Measurements from ENCODE around the gene COL4A6.
A peak's percentile ranks its signal among the peaks of the same experiment; 100 is the strongest.

The COL4A6 gene

DNA sequence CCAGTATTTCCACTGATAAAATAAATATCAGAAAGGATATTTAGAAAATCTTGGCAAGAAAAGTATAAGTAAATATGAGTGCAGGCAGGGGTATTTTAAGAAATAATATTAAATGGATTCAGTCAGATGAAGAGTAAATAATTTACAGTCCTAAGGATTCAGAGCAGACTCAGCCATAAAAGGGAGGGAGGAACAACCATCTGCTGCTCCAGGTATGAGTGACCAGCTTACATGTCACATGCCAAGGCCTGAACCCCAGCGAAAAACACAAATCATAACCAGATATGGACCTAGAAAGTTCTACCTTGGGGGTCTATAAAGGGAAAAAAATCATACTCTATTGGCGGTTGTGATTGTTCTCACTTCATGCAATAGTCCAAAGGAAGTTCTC, 166.8 kb downstream of the COL4A6 start:
- Histone ChIP-seq H3K36me3 (ENCODE audit: control insufficient read depth in 1 of 2, insufficient read depth in 2 of 2, low read depth in 1 of 2, low read length in 2 of 2) (no peaks in the 10 kb centered on the region), H3K18ac (ENCODE audit: low read depth in 1 of 2, low read length in 2 of 2) (peak overlapping the region in 1 of 2 experiments; percentile 24), H4K8ac (ENCODE audit: low read length) (no peak overlapping the region), H3K14ac (ENCODE audit: low read length in 2 of 2) (no peak overlapping the region), H2BK120ac (ENCODE audit: low read depth, low read length) (no peak overlapping the region), H3K9me3 (ENCODE audit: control insufficient read depth, low read length) (peaks cover 2% of the 10 kb centered on the region), H2AK5ac (ENCODE audit: low read length, severe bottlenecking) (no peak overlapping the region), H3K23ac (ENCODE audit: low read length in 2 of 2) (no peak overlapping the region), H3K27me3 (ENCODE audit: control insufficient read depth in 1 of 2, insufficient read depth in 1 of 2, low read length in 2 of 2) (peaks cover 0 to 29% of the 10 kb centered on the region in 2 experiments), H3K27ac (ENCODE audit: low read length, poor library complexity, severe bottlenecking) (peak overlapping the region; percentile 72), H3K4me1 (ENCODE audit: control insufficient read depth, insufficient read depth, low read depth, low read length) (peaks cover 2% of the 10 kb centered on the region), H3K4me3 (ENCODE audit: insufficient read depth in 1 of 2, low read depth in 1 of 2, low read length in 2 of 2) (no peak overlapping the region), H2BK12ac (ENCODE audit: low read length in 2 of 2) (no peak overlapping the region), H3K79me1 (replicated peaks; ENCODE audit: low read length, poor library complexity, severe bottlenecking) (no peaks in the 10 kb centered on the region), H3K4ac (ENCODE audit: low read depth in 1 of 2, low read length in 2 of 2) (no peak overlapping the region), H2BK15ac (ENCODE audit: low read depth, poor library complexity, severe bottlenecking) (no peak overlapping the region), H3K4me2 (ENCODE audit: low read length, poor library complexity, severe bottlenecking) (no peak overlapping the region), H2BK5ac (ENCODE audit: low read depth, low read length, poor library complexity, severe bottlenecking) (peak overlapping the region; percentile 57), H4K91ac (ENCODE audit: low read length) (no peak overlapping the region), H3K9ac (ENCODE audit: low read length) (no peak overlapping the region), H2AFZ (ENCODE audit: low read depth, low read length) (no peak overlapping the region)
- DNase-seq: no peak
- WGBS: no CpG with 5 or more reads among the region's 2 CpGs

GRCh38 chrX:108270739-108271396, 167.4 kb downstream of the COL4A6 start:
- no peak overlapping the region for H2BK15ac ChIP-seq (ENCODE audit: low read depth, poor library complexity, severe bottlenecking)
- no peak overlapping the region for H3K23ac ChIP-seq (ENCODE audit: low read length in 2 of 2)
- peak; percentile 83 for DNase-seq
- H2BK12ac ChIP-seq (ENCODE audit: low read length in 2 of 2): no peak overlapping the region
- no peak overlapping the region for H4K91ac ChIP-seq (ENCODE audit: low read length)
- H3K9me3 ChIP-seq (ENCODE audit: control insufficient read depth, low read length): peaks cover 2% of the 10 kb centered on the region
- no peak overlapping the region for H4K8ac ChIP-seq (ENCODE audit: low read length)
- H3K4me3 ChIP-seq (ENCODE audit: insufficient read depth in 1 of 2, low read depth in 1 of 2, low read length in 2 of 2): no peak overlapping the region
- H2AK5ac ChIP-seq (ENCODE audit: low read length, severe bottlenecking): no peak overlapping the region
- no peak overlapping the region for H2AFZ ChIP-seq (ENCODE audit: low read depth, low read length)
- H3K27ac ChIP-seq (ENCODE audit: low read length, poor library complexity, severe bottlenecking): peak overlapping the region; percentile 72
- no peak overlapping the region for H3K4ac ChIP-seq (ENCODE audit: low read depth in 1 of 2, low read length in 2 of 2)
- H3K79me1 ChIP-seq (replicated peaks; ENCODE audit: low read length, poor library complexity, severe bottlenecking): no peaks in the 10 kb centered on the region
- H3K4me1 ChIP-seq (ENCODE audit: control insufficient read depth, insufficient read depth, low read depth, low read length): peaks cover 2% of the 10 kb centered on the region
- no peak overlapping the region for H3K9ac ChIP-seq (ENCODE audit: low read length)
- H3K18ac ChIP-seq (ENCODE audit: low read depth in 1 of 2, low read length in 2 of 2): no peak overlapping the region
- H3K4me2 ChIP-seq (ENCODE audit: low read length, poor library complexity, severe bottlenecking): no peak overlapping the region
- WGBS: 0% methylated on average over 2 of the region's 6 CpGs
- H2BK5ac ChIP-seq (ENCODE audit: low read depth, low read length, poor library complexity, severe bottlenecking): no peak overlapping the region
- no peaks in the 10 kb centered on the region for H3K36me3 ChIP-seq (ENCODE audit: control insufficient read depth in 1 of 2, insufficient read depth in 2 of 2, low read depth in 1 of 2, low read length in 2 of 2)
- H2BK120ac ChIP-seq (ENCODE audit: low read depth, low read length): no peak overlapping the region
- no peak overlapping the region for H3K14ac ChIP-seq (ENCODE audit: low read length in 2 of 2)
- H3K27me3 ChIP-seq (ENCODE audit: control insufficient read depth in 1 of 2, insufficient read depth in 1 of 2, low read length in 2 of 2): peaks cover 0 to 32% of the 10 kb centered on the region in 2 experiments

DNA sequence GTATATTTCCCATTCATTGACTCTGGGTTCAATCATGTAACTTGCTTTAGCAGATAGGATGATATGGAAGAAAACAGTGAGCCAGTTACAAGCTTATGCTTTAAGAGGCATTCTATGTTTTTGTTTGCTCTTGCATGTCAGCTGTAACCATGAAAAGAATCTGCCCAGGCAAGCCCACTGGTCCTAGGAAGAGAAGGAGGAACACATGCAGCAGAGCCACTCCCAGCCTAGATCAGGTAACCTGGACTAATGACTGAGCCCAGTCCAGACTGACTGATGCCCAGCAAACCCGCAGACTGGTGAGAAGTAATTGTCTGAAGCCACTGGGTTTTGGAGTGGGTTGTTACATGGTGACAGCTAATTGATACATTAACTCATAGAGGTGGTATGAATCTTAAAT, 167.9 kb downstream of the COL4A6 start:
- Histone ChIP-seq H3K36me3 (ENCODE audit: control insufficient read depth in 1 of 2, insufficient read depth in 2 of 2, low read depth in 1 of 2, low read length in 2 of 2) (no peaks in the 10 kb centered on the region), H3K18ac (ENCODE audit: low read depth in 1 of 2, low read length in 2 of 2) (peak overlapping the region in 1 of 2 experiments; percentile 62), H2BK15ac (ENCODE audit: low read depth, poor library complexity, severe bottlenecking) (no peak overlapping the region), H3K4me1 (ENCODE audit: control insufficient read depth, insufficient read depth, low read depth, low read length) (peaks cover 2% of the 10 kb centered on the region), H2AFZ (ENCODE audit: low read depth, low read length) (no peak overlapping the region), H3K4ac (ENCODE audit: low read depth in 1 of 2, low read length in 2 of 2) (peak overlapping the region; percentile 15 to 61), H3K4me2 (ENCODE audit: low read length, poor library complexity, severe bottlenecking) (no peak overlapping the region), H2BK12ac (ENCODE audit: low read length in 2 of 2) (peak overlapping the region in 1 of 2 experiments; percentile 83), H2AK5ac (ENCODE audit: low read length, severe bottlenecking) (no peak overlapping the region), H2BK120ac (ENCODE audit: low read depth, low read length) (no peak overlapping the region), H3K9me3 (ENCODE audit: control insufficient read depth, low read length) (peaks cover 2% of the 10 kb centered on the region), H3K79me1 (replicated peaks; ENCODE audit: low read length, poor library complexity, severe bottlenecking) (no peaks in the 10 kb centered on the region), H3K14ac (ENCODE audit: low read length in 2 of 2) (no peak overlapping the region), H3K27ac (ENCODE audit: low read length, poor library complexity, severe bottlenecking) (peak overlapping the region; percentile 77), H3K9ac (ENCODE audit: low read length) (no peak overlapping the region), H3K23ac (ENCODE audit: low read length in 2 of 2) (no peak overlapping the region), H4K91ac (ENCODE audit: low read length) (no peak overlapping the region), H3K4me3 (ENCODE audit: insufficient read depth in 1 of 2, low read depth in 1 of 2, low read length in 2 of 2) (no peak overlapping the region), H3K27me3 (ENCODE audit: control insufficient read depth in 1 of 2, insufficient read depth in 1 of 2, low read length in 2 of 2) (peaks cover 0 to 31% of the 10 kb centered on the region in 2 experiments), H4K8ac (ENCODE audit: low read length) (no peak overlapping the region), H2BK5ac (ENCODE audit: low read depth, low read length, poor library complexity, severe bottlenecking) (peak overlapping the region; percentile 70)
- WGBS: 80% methylated on average over 1 of the region's 1 CpG
- DNase-seq: peak; percentile 7

- no peaks in the 10 kb centered on the region for H3K79me1 ChIP-seq (replicated peaks; ENCODE audit: low read length, poor library complexity, severe bottlenecking)
- no peak overlapping the region for H2BK15ac ChIP-seq (ENCODE audit: low read depth, poor library complexity, severe bottlenecking)
- DNase-seq: no peak
- H3K27me3 ChIP-seq (ENCODE audit: control insufficient read depth in 1 of 2, insufficient read depth in 1 of 2, low read length in 2 of 2): peaks cover 0 to 33% of the 10 kb centered on the region in 2 experiments
- H2AK5ac ChIP-seq (ENCODE audit: low read length, severe bottlenecking): no peak overlapping the region
- H3K4me3 ChIP-seq (ENCODE audit: insufficient read depth in 1 of 2, low read depth in 1 of 2, low read length in 2 of 2): no peak overlapping the region
- H2AFZ ChIP-seq (ENCODE audit: low read depth, low read length): no peak overlapping the region
- H3K9ac ChIP-seq (ENCODE audit: low read length): no peak overlapping the region
- no peaks in the 10 kb centered on the region for H3K36me3 ChIP-seq (ENCODE audit: control insufficient read depth in 1 of 2, insufficient read depth in 2 of 2, low read depth in 1 of 2, low read length in 2 of 2)
- H2BK12ac ChIP-seq (ENCODE audit: low read length in 2 of 2): no peak overlapping the region
- no peak overlapping the region for H4K8ac ChIP-seq (ENCODE audit: low read length)
- no peak overlapping the region for H2BK5ac ChIP-seq (ENCODE audit: low read depth, low read length, poor library complexity, severe bottlenecking)
- H3K4ac ChIP-seq (ENCODE audit: low read depth in 1 of 2, low read length in 2 of 2): no peak overlapping the region
- no peak overlapping the region for H3K23ac ChIP-seq (ENCODE audit: low read length in 2 of 2)
- no peak overlapping the region for H3K18ac ChIP-seq (ENCODE audit: low read depth in 1 of 2, low read length in 2 of 2)
- H3K4me1 ChIP-seq (ENCODE audit: control insufficient read depth, insufficient read depth, low read depth, low read length): peaks cover 2% of the 10 kb centered on the region
- H3K9me3 ChIP-seq (ENCODE audit: control insufficient read depth, low read length): peaks cover under 1% of the 10 kb centered on the region
- H3K14ac ChIP-seq (ENCODE audit: low read length in 2 of 2): no peak overlapping the region
- no peak overlapping the region for H3K27ac ChIP-seq (ENCODE audit: low read length, poor library complexity, severe bottlenecking)
- no peak overlapping the region for H2BK120ac ChIP-seq (ENCODE audit: low read depth, low read length)
- no peak overlapping the region for H3K4me2 ChIP-seq (ENCODE audit: low read length, poor library complexity, severe bottlenecking)
- WGBS: 74% methylated on average over 4 of the region's 4 CpGs
- H4K91ac ChIP-seq (ENCODE audit: low read length): no peak overlapping the region
Observed at GRCh38 chrX:108268434-108269080, 169.7 kb downstream of the COL4A6 start.
